ENCODE data around the gene HFM1.

HFM1 gene

DNA sequence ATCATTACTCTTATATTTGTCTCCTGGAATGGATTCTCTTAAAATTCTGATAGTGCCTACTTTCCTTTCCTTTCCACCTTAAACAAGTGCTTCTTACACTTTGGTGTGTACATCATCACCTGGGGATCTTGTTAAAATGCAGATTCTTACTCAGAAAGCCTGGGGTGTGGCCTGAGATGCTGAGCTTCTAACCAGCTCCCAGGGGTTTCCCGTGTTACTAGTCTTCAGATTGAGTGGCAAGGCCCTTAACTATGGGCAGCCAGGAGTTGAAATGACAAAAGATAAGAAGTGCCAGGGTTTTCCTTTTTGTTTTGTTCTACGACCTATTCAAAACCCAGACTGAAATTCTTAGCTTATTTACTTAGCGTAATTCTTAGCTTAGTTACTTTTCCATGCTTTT lies 159.2 kb downstream of the HFM1 start:
- Histone ChIP-seq H3K9ac (ENCODE audit: low read depth, low read length) (no peak overlapping the region), H3K4me1 (ENCODE audit: insufficient read depth, low read length) (no peaks in the 10 kb centered on the region; the same call in 1 of the 2 replicates), H3K36me3 (ENCODE audit: insufficient read depth, low read length) (no peaks in the 10 kb centered on the region), H3K9me3 (ENCODE audit: control insufficient read depth, insufficient read depth, low read length) (no peaks in the 10 kb centered on the region)

DNA sequence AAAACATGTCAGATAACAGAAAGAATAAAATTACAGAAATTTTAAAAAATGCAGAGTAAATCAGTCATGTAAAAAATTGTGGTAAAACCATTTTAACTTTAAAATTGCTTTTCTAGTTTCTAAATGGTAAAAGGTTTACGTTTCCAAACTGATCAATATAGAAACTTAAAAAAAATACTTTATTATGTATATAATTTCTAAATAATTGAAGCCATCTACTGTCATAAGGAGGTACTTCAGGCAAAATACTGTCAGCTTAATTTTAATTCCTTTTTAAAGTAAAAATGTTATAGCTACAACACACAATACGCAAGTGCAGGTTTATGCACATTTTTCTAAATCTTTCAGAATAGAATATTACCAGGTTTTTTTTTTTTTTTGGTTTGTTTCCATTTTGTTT lies 159.9 kb downstream of the HFM1 start:
- H3K4me1 ChIP-seq (ENCODE audit: insufficient read depth, low read length): no peaks in the 10 kb centered on the region; the same call in 1 of the 2 replicates
- H3K9ac ChIP-seq (ENCODE audit: low read depth, low read length): no peak overlapping the region
- H3K36me3 ChIP-seq (ENCODE audit: insufficient read depth, low read length): no peaks in the 10 kb centered on the region
- no peaks in the 10 kb centered on the region for H3K9me3 ChIP-seq (ENCODE audit: control insufficient read depth, insufficient read depth, low read length)

DNA sequence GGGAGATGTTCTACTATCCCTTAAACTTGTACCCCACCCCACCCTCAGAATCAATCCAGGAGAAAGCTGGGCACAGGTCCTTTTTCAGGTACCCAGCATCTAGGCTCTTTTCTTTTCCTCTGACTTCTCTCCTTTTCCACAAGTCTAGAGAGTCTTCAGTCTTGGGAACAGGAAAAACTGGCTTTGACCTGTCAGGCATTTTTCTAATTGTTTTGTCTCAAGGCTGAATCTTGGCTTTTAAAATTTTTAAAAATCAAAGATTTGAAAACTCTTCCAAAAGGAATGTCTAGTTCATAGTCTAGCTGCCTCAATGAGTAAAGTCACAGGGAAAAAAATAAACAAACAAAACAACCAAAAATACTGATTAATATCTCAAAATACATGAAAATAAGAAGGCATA lies 161.5 kb downstream of the HFM1 start:
- Histone ChIP-seq H3K9me3 (ENCODE audit: control insufficient read depth, insufficient read depth, low read length) (no peaks in the 10 kb centered on the region), H3K4me1 (ENCODE audit: insufficient read depth, low read length) (no peaks in the 10 kb centered on the region; the same call in 1 of the 2 replicates), H3K36me3 (ENCODE audit: insufficient read depth, low read length) (no peaks in the 10 kb centered on the region), H3K9ac (ENCODE audit: low read depth, low read length) (no peak overlapping the region)

DNA sequence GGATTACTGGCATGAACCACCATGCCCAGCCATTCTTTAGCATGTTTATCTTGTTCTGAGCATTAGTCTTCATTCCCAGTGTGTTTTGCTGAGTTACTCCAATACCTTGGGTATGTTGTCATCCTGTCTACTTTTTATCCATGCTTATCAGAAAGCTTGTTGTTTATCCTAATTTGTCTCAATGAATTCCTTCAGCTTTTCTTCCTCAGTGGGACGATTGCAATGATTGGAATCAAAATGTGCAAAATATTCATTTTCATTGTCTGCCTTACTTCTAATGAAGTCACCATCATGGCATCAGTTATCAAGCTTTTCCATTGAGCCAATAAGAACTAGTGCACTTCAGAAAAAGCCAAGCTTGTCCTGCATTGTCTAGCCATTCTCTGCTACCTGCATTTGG lies 170.5 kb downstream of the HFM1 start:
- Histone ChIP-seq H3K9ac (ENCODE audit: low read depth, low read length) (no peak overlapping the region), H3K9me3 (ENCODE audit: control insufficient read depth, insufficient read depth, low read length) (0 out of 2 replicates have a peak, but pooled peaks cover 4% of the 10 kb centered on the region), H3K36me3 (ENCODE audit: insufficient read depth, low read length) (no peaks in the 10 kb centered on the region), H3K4me1 (ENCODE audit: insufficient read depth, low read length) (no peaks in the 10 kb centered on the region)

DNA sequence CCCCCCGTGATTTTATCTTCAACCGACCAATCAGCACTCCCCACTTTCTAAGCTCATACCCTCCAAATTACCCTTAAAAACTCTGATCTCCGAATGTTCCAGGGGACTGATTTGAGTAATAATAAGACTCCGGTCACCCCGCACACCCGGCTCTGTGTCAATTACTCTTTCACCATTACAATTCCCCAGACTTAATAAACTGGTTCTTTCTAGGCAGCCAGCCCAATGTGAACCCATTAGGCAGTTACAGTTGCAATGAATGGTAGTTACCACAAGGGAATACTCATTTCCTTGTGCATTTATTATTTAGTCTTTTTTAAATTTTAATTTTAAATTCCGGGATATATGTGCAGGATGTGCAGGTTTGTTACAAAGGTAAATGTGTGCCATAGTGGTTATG lies 177.9 kb downstream of the HFM1 start:
- H3K4me1 ChIP-seq (ENCODE audit: insufficient read depth, low read length): no peaks in the 10 kb centered on the region
- 0 out of 2 replicates have a peak, but pooled peaks cover 4% of the 10 kb centered on the region for H3K9me3 ChIP-seq (ENCODE audit: control insufficient read depth, insufficient read depth, low read length)
- no peaks in the 10 kb centered on the region for H3K36me3 ChIP-seq (ENCODE audit: insufficient read depth, low read length)
- no peak overlapping the region for H3K9ac ChIP-seq (ENCODE audit: low read depth, low read length)

DNA sequence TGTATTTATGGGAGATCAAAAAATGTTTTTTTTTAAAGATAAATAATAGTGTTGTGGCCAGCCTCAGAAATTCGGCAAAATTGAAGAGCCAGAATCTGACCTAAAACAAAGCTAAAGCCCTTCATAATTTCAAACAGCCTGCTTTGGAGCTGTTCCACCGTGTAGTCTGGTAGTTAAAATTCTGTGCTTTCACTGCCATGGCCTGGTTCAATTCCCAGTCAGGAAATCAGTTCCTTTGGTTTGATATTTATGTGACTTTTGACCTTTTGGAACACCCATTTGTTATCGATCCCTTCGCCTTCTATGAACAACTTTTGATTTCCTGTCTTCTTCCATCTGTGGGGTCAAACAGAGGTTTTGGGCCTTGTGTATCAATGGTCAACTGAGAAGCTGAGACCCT lies 179.8 kb downstream of the HFM1 start:
- Histone ChIP-seq H3K36me3 (ENCODE audit: insufficient read depth, low read length) (no peaks in the 10 kb centered on the region; the same call in 1 of the 2 replicates), H3K9ac (ENCODE audit: low read depth, low read length) (no peak overlapping the region), H3K9me3 (ENCODE audit: control insufficient read depth, insufficient read depth, low read length) (no peaks in the 10 kb centered on the region; the same call in 1 of the 2 replicates), H3K4me1 (ENCODE audit: insufficient read depth, low read length) (no peaks in the 10 kb centered on the region)

DNA sequence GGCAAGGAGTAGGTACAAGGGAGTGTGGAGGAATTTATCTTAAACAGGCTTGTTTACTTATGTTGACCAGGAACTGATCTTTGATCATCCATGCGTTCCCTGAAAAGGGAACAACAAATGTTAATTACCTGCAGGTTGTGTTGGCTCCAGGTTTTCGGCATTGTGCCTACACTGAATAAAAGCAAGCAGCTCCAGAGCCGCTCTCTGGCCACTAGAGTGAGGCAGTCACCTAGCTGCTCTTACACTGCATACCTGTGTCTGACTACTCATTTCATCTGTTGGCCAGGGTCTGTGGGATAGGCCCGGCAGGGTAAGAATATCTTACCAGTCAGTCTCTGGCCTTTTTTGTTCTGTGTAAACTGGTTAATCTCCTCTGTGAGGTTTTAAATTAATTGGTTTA lies 183.6 kb downstream of the HFM1 start:
- H3K9me3 ChIP-seq (ENCODE audit: control insufficient read depth, insufficient read depth, low read length): no peaks in the 10 kb centered on the region; the same call in 1 of the 2 replicates
- H3K9ac ChIP-seq (ENCODE audit: low read depth, low read length): no peak overlapping the region
- no peaks in the 10 kb centered on the region; the same call in 1 of the 2 replicates for H3K36me3 ChIP-seq (ENCODE audit: insufficient read depth, low read length)
- no peaks in the 10 kb centered on the region for H3K4me1 ChIP-seq (ENCODE audit: insufficient read depth, low read length)

DNA sequence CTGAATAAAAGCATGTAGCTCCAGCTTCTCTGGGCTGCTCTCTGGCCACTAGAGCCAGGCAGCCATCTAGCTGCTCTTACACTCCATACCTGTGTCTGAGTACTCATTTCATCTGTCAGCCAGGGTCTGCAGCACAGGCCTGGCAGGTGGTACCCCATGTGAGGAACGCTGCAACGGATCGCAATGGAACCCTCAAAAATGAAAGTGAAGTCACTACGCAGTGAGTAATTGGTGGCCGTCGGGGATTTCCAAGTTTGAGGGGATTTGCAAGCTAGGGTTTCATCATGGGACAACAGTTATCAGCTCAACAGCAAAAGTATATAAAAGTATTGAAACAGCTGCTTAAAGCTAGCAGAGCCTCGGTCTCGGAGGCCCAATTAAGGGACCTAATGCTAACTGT lies 186.7 kb downstream of the HFM1 start:
- Histone ChIP-seq H3K9ac (ENCODE audit: low read depth, low read length) (no peak overlapping the region), H3K4me1 (ENCODE audit: insufficient read depth, low read length) (no peaks in the 10 kb centered on the region), H3K9me3 (ENCODE audit: control insufficient read depth, insufficient read depth, low read length) (no peaks in the 10 kb centered on the region; the same call in 1 of the 2 replicates), H3K36me3 (ENCODE audit: insufficient read depth, low read length) (no peaks in the 10 kb centered on the region; the same call in 1 of the 2 replicates)
